Measurements from ENCODE around the gene DNM3.

DNM3 gene

DNA sequence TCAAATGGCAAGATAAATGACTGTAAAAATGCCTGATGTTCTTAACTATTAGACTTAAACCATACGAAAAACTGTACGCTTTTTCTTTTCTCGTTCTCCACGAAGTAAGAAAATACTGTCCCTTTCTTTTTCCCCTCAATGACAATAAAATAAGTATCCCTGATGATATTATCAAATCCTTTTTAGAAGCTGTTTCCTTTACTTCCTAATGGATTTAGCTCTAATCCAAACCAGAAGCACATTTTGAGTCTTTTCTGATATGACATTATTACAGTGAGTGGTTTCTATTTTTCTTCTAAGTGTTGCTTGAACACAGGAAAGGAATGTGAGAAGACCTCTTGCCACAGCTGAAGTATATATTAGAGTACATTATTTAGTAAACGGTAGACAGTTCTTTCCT lies 32.4 kb downstream of the DNM3 start:
- no peak for DNase-seq

DNA sequence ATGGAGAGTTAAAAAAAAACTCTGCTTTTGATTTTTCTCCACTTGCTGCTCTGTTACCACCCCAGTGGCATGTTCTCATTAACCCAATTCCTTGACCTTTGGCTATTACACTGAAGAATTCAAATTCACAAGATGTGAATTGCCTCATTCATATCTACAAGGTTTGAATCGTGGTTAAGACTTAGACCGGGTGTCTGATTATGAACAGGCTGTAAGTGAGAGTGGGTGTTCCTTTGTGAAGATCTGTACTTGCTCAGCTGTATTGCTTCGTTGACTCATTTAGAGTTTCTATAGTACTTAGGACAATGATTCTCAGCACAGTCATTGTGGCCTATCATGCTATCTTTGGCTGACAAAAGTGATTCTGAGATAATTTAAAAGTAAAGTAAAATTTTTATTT lies 36.4 kb downstream of the DNM3 start:
- no peak for DNase-seq

DNA sequence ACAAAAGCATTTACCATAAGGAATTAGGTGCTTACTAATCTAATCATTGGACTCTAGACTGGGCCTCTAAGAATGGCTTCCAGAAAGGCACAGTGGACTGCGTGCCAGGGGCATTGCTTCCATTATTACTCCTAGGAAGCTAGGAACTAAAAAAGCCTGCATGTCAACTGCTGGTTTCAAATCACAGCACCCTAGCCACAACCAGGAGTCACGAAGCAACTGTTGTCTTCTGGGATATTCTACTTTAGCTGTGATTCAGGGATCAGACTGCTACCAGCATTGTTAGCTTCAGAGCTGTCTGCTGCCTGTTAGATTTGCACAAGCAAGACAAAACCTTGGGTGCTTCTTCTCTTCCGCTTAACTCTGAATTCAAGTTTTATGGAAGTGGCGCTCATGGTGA lies 38.3 kb downstream of the DNM3 start:
- DNase-seq = no peak

DNA sequence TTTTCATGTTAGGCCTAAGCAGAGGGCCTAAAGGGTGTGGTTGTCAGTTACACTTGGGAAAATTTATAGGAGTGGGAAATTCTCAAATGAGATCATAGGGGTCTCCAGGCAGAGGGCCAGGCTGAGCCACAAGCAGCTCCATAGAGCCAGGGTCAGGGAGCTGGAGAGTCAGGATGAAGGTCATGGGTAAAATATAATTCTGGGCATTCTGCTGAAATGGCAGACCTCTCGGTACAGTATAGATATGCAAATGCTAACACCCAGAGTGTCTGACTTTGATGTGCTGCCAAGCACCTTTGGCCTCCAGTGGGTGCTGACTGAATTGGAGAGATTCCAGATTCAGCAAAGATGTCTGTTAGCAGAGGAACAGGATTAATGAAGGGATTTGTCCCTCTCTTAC lies 40.1 kb downstream of the DNM3 start:
- no peak for DNase-seq

DNA sequence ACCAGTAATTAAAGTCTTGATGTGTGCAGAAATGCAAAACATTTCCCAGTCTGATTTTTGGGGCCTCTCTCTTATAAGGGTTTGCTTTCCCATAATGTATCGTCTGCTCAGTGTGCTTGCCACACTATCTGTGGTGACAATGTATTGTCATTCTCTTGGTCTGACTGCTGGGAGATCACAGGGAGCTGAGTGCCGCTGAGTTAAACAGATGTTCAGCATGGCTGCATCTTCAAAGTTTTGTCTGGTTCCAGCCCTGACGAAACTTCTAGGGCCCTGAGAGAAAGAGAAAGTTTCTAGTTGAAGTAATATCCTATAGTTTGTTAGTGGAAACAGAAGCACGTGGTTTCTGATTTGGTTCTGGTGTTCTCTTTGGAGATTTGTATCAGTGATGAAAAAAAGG lies 42.6 kb downstream of the DNM3 start:
- DNase-seq = no peak

DNA sequence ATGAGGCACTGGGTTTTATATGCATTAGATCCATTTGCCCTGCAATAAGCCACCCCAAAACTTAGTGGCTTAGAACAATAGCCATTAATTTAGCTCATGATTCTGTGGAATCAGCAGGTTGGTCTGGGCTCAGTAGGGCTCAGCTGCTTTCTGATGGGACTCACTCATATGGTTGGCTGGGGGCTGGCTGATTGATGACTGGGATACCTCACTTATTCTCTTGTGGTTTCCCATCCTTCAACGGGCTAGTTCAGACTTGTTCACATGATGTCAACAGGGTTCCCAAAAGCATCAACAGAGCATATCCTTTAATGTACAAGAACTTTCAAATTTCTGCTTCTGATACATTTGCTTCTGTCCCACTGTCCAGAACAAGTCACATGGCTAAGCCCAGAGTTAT lies 43.2 kb downstream of the DNM3 start:
- DNase-seq = no peak

DNA sequence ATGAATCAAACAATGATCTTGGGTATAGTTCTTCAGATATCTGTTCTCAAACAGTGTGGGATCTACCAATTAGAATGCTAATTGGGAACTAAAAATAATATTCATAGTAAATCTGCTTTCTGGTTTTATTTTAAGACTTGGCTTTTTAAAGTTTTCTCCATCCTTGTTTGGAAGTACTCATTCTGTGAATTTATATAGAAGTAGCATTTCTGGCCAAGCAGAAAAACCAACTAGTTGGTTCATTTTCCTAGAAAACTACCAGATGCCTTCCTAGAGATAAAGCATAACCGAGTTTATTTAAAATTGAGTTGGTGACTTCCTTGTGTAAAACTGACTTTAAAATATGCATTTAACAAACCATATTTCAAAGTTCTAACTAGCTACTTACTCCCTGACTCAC lies 48.8 kb downstream of the DNM3 start:
- DNase-seq = no peak

DNA sequence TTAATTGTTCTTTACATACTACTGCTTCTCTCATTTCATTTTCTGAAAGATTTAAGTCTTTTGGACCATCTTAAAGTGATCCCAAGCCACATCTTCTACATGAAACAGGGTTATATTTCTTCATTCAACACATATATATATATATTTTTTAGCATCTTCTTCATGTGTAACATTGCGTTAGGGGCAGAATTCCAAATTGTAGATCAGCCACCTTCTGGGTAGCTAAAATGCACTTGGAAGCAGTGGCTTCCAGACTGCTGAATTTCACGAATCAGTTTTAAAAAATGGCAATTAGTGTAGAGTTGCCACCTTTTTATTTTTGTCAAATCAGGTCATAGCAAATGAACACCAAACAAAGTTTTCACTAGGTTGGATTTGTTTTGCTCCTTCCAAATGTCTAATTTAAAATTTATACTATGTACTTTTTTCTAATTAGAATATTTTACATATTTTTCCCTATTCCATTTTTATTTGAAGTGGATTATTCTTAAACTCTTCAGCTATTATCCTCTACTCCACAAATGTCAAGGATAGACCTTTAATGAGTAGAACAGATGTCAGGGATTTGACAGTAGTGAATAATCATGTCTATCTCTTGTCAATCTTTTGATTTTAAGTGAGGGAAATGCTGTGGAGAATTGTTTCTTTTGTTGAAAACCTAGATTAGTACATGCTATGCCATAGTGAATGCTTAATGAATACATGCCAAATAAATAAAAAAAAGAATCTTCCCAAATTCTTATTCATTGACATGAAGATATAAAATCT lies 55.8 kb downstream of the DNM3 start:
- DNase-seq = no peak

DNA sequence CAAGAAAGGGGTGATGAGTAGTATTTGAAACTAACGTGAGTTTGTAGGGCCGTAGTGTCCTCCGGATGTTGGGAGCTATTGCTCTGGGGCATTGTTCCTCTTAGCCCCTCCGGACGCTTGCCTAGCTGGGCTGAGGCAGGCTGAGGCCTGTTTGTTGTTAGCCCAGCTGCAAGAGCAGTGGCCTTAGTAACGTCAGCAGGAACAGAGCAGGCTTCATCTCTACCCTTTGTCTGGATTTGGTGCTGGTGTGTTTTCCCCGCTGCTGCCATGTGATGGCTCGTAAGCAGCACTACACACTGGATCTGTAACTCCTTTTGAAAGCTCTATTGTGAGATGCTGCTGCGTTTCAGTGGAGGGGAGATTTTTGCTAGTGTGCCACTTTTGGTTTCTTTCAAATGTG lies 57.6 kb downstream of the DNM3 start:
- no peak for DNase-seq

DNA sequence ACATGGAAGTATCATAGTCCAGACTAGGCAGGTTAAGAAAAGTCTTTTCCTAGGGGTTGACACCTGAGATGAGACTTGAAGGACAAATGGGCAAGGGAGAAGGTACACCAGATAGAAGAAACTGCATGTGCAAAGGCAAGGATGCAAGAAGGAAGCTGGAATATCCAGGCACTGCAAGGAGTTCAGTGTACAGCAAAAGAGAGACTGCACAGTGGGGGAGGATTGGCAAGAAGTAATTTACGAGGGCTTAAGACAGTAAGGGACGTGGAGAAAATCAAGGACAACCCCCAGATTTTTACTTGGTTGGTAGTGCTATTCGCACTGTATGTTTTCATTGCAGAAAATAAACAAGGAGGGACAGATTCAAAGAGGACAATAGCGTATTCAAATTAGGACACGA lies 58.5 kb downstream of the DNM3 start:
- no peak for DNase-seq

DNA sequence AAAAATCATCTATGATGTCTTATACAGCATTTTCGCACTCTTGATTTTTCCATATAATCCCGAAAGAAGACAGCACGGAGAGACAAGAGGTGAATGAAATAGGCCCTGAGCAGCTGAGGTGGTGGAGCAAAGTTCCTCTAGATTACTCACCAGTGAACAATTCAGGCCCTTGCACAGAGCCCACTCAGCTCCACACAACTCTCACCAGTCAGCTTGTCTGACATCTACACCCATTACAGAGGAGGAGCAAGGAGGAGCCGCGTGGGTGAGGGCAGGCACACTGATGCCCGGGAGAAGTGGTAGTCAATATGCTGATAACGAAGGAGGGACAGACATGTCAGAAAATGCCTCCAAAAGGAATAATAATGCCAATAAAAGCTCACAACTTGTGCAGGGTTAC lies 59.9 kb downstream of the DNM3 start:
- no peak for DNase-seq

DNA sequence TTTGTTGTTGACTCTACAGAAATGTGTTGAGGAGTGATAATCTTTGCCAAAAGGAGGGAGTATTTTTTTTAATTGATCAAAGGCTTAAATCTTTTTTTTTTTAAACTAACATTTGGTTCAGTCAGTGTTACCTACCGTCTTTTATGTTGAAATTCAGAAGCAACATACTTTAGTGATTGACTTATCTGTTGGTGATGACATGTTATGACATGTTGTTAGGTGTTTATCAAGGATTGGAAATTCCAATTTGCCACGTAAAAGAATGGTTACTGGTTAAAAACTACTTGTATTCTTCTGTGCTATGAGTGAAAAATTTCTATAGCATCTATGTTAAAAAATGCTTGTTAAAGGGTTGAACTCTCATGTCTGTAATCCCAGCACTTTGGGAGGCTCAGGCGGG lies 61.2 kb downstream of the DNM3 start:
- no peak for DNase-seq

DNA sequence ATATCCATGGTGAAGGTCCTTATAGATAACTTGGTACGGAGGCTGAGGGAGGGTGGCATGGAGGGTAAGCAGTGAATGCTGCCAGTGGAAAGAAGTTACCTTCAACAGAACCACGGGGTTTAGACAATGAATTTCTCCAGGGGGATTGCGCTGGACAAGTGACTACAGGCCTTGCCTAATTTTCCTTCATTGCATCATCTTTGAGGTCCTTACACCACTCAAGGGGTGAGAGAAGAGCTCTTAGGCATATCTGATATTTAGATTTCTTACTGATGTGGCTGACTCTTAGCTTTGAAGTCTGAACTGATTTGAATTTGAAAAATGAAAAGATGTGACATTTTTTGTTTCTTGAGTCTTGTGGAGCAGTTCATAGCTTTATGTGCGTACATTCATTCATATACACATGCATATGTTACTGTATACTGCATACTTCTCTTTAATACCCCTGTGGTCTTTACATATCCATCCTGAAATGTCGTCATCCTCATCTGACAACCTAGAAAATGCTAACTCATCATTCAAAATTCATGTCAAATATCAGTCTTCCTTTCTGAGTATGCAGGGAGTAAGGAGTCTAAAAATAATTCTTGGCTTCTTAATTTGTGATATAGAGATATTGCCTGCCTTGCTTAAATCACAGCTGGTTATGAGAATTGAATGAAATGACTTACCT lies 63.6 kb downstream of the DNM3 start:
- no peak for DNase-seq

DNA sequence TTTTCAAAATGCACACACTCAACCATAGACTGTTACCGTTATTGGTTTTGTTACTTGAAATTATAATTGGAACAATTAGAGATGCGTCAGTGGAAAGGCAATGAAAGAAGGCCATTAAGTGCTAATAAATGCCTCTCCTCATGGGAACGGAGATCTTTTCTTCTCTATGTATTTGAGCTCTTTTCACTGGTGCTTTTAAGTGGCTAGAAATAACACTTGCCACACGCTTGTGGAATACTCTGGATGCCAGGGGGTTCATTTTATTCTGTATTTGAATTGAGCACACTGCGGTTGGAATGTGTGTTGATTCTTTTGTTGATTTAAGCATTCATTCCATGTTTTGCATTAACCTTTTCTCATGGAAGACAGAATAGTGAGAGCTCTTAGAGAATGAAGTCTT lies 68.4 kb downstream of the DNM3 start:
- no peak for DNase-seq

DNA sequence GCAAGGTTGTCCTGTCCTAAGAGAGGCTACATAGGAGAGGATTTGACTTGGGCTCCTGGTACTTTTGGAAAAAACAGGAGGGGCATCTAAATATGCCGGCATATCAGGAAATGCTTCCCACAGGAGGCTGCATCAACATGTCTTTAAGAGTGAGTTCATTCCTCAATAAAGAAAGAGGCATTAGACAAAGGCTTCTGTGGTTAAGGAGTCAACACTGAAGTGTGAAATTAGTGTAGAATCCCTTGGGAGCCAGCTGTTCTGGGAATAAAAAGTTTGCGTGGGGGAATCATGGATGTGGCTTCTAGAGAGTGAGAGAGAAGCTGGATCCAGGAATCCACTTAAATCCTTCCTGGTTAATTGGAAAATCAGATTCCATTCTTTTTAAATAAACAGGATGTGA lies 69.5 kb downstream of the DNM3 start:
- no peak for DNase-seq

DNA sequence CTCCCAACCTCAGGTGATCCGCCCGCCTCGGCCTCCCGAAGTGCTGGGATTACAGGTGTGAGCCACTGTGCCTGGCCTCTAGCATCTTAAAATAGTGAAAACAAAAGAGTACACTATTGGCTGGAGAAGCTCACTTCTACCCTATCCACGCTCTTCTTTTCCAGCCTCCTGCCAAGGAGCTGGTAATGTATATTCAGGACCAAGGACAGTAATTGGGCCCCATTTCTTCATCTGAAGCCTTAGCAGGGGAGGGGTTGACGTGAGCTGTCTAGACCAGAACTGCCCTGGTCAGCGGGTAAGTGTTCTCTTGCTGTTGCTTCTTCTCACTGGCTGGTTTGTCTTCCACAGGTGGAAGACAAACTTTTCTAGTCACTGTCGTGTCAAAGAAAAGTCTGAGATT lies 70.2 kb downstream of the DNM3 start:
- no peak for DNase-seq

DNA sequence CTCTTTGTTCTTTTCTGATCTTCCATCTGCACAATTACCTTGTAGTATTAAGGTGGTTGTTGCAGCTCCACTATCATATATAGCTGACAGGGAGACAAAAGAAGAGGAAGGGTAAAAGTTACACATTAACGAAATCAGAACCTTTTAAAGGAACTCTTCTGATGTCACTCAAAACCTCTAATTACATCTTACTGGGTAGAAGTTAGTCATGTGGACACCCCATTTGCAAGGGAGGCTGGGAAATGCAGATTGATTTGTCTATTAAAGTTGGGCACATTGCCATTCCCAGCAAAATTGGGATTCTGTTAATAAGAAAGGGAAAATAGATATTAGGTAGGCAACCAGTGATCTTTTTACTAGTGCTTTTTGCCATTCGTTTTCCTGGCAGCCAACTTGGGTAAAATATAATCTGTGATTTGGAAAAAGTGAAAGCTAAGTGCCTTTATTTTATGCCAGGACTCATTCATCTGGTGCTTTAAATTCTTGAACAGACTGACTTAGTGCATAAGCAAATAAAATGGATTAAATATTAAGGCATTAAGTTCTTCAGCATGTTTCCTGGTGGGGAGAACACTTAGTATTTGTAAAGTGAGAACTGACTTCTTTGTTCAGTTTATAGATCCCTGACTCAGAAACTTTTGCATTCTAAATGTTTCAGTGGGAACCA lies 71.3 kb downstream of the DNM3 start:
- DNase-seq = no peak

DNA sequence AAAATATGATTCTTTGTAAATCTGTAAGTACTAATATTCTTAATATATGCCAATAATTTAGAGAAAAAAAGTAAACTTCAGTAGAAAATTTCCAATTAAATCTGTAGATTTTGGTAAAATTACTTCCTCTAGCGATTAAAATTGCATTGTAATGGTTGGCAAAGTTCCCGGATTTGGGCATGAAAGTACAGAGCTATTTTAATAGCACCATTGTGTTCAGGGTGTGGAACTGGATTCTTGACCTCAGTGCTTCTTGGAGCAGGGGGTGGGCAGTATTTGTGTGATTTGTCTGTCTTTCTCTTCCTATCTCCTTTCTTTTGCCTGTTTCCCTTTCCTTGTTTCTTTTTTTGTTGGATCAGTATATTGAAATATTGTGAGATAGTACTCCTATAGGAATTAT lies 72.1 kb downstream of the DNM3 start:
- DNase-seq = no peak

DNA sequence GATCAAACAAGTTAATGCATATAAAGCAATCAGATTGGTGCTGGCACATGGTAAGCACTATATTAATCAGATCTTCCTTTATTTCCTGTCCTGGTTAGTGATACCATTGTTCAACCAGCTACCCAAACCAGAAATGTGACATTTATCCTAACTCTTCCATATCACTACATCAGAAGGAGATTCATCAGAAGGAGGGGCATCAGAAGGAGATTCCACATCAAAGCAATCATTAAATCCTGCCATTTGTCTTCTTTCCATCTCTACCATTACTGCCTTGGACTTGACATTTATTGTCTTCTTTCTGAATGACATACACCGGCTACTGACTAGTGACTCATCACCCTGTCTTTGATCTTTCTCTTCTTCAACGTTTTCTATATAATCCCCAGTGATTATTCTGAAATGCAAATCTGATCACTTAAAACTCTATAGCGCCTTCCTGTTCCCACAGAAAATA lies 75.0 kb downstream of the DNM3 start:
- no peak for DNase-seq

DNA sequence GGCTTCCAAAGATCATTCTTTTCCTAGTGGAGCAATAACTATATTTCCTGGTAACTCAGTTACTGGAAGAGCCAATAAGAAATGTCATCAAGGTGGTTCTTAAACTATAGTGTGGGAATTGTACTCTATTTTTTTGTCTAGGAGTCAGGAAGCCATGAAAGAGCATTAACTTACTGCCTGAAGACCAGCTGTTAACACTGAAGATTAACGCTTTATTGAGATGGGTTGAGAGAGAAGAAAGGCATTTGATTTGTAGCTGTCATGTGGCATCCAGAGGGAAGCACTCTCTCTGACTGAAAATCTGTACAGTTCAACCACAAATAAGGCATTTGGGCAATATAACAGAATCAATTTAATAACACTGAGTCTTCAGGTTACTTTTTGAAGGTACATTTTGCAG lies 76.0 kb downstream of the DNM3 start:
- no peak for DNase-seq

DNA sequence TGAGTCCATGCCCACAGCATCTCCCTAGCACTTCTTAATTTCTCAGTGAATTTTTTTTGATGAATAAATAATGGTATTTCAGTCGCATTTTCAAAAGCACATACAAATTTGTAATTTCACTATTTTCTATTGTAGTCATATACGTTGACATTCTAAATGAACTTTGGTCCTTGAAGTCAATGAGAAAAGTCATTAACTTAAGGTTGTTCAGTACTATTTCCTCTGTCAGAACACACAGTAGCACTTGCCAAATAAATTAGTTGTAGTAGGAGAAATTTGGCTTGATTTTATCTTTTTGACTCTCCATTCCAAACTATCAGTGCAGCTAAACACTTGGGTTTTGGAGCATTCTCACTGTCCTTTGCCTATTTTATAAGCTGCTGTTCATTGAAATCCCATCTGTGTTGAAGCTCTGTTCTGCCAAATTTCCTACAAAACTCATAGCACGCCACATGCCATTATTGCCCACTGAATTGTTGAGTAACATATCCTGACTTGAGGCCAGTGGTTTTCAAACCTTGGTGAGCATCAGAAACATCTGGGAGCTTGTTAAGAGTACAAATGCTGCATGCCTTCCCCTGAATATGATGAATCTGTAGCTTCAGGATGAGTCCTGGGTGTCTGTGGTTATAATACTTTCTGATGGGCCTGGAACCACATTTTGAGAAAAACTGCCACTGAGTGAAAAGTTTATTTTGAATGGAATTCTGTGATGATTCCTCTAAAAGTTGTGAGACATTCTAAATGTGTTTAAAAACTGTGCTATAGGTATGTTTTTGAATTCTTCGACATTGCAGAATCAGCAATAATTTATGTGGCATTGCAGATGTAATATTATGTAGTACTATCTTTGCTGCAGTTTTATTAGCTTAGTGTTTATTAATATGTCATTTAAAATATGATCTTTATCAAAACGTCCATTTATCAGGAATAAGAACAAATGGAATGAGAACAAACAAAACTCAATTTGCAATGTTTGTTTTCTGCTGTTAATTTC lies 78.9 kb downstream of the DNM3 start:
- no peak for DNase-seq

DNA sequence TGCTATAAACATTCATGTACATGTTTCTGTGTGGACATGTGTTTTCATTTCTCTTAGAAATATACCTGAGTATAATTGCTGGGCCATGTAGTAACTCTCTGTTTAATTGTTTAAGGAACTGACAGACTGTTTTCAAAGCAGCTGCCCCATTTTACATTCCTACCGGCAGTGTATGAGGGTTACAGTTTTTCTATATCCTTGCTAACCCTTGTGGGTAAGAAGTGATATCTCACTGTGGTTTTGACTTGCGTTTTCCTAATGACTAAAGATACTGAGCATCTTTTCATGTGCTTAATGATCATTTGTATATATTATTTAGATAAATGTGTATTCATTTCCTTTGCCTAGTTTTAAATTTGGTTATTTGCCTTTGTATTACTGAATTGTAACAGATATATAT lies 81.7 kb downstream of the DNM3 start:
- DNase-seq = no peak

DNA sequence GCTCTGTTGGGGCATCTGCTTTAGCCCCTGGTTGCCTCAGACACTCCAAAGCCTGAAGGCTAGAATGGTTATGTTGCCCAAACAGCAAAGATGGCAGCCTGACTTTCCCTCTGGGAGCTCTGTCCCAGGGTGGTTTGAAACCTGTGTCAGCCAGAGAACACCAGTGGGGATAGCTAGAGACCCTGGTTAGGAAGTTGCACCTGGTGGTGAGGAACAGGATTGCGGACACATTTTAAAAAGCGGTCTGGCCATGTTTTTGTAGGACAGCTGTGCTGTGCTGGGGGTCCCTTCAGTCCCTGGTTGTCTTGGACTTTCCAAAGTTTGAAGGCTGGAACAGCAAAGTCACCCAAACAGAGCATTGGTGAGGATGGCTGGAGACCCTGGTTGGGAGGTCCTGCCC lies 87.8 kb downstream of the DNM3 start:
- DNase-seq = no peak

All from GDM1 (cell line).